NCI-H524 (cell line): ENCODE data around the gene PIK3AP1.

Source experiments
- DNase-seq, 2 experiments: peaks; one replicate each; lab custom pipeline; 2025; lab: John Stamatoyannopoulos, UW

PIK3AP1 gene

DNA sequence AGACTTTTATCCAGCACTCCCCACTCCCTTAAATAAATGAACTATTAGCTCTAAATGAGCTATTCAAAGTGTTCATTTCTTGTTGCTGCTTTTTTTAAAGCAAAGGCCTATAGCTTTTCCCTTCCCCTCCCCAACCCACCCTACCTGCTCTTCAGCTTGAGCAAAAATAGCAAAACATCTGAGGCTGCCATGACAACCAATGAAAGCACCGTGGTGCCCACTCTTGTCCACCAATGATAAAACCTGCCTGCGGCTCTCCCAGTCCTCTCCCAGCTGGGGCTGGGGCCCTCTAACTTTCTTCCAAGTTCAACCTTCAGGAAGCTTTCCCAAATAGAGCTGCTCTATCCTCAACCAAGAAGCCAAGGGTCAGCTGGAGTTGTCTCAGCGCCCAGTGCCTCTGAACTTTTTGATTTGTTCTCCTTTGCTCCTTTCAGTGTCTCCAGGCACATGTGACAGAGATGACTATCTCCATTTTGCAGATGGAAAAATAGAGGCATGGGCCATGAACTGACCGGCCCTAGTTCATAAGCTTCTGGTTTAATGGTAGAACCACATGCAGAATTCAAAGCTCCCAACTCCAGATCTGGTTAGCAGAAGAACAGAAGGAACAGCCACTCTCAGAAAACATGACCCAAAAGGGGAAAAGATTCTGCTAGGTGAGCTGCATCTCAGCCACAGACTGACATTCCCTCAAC lies 47.7 kb downstream of the PIK3AP1 start:
- no peak for DNase-seq

DNA sequence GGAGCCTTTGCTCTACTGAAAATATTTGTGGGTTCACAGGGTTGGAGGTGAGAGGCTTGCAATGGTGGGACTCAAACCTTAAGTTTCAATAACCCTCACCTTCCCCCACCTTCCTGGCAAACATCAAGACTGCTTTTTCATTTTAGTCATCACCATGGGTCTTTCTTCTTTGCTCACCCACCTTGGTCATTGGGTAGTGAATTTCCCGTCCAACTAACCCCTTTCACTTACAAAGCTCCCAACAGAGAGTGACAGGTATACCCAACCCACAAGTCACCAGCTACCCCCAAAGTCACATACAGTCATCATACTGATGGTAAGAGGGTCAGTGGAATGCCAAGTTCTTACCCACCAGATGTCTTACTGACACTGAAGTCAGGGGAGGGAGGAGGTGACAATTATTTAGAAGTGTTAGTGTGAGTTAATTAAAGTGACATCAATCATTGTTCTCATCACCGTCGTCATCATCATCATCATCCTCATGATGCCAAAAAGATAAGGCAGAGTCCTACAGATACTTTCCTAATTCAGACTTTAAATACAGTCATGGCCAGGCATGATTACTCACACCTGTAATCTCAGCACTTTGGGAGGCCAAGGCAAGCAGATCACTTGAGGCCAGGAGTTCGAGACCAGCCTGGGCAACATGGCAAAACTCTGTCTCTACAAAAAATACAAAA lies 49.0 kb downstream of the PIK3AP1 start:
- DNase-seq, result no peak

DNA sequence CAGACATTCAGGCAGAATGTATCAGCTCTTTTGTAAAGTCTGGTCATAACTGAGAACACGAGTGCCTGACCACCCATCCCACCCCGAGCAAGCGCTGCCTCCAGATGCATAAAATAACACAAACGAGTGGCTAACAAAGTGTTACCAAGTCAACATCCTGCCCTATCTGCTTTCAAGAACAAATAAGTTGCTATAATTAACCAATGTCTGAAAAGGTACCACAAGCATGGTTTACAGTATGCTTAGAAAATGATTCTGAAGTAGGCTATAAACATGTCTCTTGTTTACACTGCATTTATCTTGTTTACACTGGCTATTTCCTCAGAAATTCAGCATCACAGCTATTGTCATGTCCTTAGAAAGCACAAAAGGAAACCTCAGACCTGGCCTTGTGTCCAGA lies 49.5 kb downstream of the PIK3AP1 start:
- DNase-seq, result no peak

DNA sequence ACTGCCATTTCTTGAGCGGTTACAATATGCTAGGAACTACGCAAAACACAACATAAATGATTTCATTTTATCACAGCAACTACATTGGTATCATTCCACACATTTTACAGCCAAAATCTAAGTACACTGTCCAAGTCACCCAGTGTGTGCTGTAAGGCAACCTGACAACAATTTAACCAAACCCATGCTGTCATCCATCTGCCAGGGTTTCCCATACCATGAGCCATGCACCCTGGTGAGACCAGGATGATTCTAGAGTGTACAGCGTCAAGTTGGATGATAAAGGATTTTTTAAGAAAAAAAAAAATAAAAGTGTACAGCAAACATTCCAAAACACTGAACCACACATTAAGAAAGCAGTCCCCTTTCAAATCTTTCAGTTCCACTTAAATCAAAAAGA lies 52.9 kb downstream of the PIK3AP1 start:
- no peak for DNase-seq

DNA sequence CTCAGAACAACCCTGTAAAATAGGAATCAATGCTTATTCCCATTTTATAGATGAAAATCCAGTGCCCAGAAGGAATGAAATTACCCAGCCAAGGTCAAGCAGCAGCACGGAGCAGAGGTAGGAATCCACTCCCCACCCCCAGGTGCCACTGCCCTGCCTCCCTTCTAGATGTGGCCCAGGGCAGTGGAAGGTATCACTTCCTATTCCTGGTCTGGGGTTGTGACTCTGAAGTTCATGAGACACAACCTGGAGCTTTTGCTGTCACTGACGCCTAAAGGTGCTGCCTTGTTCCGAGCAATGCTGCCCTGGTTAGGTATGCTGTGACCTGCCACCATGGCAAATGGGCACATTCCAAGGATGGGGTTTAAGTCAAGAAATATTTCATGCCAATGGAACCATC lies 53.6 kb downstream of the PIK3AP1 start:
- no peak for DNase-seq

DNA sequence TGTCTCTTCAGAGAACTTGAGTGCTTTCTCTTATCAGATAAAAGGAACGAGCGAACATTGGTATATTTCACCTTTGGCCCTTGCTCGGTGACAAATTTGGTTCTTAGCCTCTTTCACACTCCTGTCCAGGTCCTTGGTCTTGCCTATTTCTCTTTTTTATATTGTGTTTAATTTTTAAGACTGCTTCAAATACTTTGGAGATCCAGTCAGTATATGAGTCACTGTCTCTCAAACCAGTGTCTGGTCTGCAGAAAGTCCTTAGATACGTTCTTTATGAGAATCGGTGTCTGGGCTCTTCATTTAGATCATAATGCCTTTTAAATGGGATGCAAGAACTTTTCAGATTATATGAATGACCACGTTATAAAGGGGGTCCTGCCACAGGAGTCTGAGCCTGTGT lies 55.0 kb downstream of the PIK3AP1 start:
- no peak for DNase-seq

DNA sequence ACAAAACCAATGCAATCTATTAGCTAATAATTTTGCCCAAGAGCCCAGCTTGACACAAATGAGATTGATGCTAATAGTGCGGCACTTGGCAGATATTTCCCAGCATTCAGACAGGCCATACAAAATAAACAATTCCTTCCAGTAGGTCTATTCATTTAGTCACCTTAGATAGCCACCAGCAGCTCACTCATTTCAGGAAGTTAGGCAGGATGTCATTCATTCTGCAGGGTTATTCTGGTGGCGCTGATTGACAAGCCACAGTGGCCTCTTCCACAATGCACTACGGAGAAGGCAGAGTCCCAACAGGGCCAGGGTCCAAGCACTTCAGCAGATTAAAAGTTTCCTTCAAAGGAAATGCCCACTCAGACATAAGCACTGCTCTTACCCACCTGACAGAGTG lies 55.8 kb downstream of the PIK3AP1 start:
- DNase-seq, result no peak

DNA sequence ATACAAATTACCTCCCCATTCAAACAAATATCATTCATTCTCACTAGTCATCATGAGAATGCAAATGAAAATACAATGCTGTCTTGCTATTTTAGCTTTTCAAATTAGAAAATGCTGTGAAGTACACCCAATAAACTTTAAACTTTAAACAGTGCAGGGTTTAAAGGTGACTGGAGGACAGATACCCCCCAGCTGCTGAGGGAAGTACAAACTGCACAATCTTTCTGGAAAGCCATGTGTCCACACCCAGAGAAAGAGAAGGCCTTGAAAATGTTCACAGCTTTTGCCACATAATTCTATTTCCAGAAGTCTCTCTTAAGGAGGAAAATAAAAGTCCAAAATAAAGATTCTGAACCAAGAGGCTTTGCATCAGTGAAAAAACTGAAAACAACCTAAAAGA lies 56.5 kb downstream of the PIK3AP1 start:
- no peak for DNase-seq

DNA sequence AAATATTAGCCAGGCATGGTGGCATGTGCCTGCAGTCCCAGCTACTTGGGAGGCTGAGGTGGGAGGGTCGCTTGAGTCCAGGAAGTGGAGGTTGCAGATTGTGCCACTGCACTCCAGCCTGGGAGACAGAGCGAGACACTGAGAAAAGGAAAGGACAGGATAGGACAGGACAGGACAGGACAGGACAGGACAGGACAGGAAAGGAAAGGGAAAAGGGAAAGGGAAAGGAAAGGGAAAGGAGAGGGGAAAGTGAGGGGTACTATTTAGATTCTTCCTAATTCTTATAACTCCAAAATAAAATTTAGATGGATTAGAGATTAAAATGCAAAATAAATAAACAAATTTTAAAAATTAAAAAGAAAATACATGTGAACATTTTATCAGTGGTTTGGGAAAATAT lies 58.7 kb downstream of the PIK3AP1 start:
- DNase-seq, result no peak

DNA sequence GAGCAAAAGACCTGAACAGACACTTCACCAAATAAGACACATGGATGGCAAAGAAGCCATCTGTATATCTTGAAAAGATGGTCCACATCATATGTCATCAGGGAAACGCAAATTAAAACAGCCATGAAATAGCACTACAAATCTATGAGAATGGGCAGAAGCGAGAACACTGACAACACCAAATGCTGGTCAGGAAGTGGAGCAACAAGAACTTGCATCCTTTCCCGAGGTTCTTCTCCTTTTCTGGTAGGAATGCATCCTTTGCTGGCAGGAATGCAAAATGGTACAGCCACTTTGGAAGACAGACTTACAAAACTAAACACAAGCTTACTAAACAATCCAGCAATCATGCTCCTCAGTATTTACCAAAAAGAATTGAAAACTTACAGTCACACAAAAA lies 60.0 kb downstream of the PIK3AP1 start:
- no peak for DNase-seq

DNA sequence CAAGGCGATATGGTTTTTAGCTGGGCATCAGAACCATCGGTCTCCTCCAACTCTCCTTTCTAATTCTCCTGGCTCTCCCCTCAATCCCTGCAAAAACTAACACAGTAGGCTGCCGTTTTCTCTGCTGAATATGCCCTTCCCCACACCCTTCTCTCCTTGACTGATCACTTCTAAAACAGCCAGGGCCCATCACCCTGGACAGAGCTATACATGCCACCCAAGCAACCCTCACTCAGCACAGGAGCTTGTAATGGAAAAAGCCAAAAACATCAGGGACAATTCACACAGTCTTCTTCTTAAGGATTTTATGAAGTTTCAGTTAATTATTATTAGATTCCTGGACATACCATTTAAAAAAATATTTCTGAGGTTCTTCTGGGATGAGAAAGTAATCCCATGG lies 61.5 kb downstream of the PIK3AP1 start:
- DNase-seq, result no peak

DNA sequence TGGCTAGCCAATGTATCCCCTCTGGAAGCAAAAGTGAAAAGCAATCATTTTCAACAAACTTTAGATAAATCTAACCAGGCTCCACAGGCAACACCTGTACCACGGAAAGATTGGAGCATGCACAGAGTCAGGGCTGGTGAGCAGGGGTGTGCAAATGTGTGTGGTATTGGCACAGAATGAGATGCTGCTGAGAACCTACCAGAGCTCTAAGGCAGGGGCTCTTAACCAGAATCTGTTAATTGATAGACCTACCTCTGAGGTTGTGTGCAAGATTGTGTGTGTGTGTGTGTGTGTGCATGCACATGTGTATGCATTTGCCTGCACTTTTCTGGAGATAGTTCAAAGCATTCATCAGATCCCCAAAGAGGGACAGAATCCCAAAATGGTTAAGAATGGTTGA lies 62.9 kb downstream of the PIK3AP1 start:
- no peak for DNase-seq

DNA sequence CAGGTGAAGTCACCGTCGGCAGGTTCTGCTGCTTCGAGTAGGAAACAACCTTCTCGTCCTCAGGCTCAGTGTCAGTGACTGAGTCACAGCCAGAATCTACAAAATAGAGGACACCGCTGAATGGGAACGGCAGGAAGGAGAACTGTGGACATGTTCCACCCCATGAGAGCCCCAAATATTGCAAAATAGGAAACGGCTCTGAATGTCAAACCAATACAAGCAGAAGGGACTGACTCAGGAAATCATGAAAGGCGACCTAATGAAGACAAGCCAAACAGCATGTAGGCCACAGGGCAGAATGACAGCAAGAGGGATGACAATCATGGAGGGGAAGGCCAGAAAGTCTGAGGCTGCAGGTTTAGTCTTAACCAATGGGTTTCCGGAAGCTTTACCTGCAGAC lies 63.5 kb downstream of the PIK3AP1 start:
- DNase-seq, result no peak

DNA sequence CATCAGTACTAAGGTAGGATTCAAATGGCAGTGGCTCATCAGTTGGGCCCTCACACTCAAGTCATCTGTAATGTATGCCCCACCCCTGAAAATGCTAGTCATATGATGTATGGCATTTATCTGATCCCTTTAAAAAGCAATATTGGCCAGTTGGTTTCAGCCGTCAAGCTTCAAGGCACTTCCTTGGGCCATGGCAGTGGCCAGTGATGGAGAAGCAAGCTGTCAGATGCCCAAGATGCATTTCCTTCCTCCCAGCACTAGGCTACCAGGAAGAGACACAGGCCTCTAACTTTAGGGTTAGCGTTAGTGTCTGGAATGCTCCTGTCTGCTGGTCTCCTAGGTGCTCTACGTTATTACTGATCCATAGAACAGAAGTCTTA lies 64.1 kb downstream of the PIK3AP1 start:
- no peak for DNase-seq

DNA sequence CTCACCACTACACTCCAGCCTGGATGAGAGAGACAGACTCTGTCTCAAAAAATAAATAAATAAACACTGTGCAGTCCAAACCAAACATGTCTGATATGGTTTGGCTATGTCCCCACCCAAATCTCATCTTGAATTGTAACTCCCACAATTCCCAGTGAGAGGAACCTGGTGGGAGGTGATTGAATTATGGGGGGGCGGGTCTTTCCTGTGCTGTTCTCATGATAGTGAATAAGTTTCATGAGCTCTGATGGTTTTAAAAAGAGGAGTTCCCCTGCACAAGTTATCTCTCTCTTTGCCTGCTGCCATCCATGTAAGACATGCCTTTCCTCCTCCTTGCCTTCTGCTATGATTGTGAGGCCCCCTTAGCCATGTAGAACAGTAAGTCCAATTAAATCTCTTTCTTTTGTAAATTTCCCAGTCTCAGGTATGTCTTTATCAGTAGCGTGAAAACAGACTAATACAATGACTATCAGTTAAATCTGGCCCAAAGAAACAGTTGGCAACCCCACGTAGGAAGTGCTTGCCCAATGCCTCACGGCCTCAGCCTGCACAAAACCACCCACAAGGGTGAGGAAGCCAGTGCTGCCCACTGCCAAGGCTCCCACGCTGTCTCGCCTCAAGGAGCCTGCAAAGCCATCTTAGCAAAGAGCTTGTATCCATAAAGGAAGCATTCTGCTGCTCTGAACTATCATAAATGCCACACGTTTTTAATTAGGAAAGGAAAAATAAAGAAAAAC lies 64.7 kb downstream of the PIK3AP1 start:
- DNase-seq, result no peak

DNA sequence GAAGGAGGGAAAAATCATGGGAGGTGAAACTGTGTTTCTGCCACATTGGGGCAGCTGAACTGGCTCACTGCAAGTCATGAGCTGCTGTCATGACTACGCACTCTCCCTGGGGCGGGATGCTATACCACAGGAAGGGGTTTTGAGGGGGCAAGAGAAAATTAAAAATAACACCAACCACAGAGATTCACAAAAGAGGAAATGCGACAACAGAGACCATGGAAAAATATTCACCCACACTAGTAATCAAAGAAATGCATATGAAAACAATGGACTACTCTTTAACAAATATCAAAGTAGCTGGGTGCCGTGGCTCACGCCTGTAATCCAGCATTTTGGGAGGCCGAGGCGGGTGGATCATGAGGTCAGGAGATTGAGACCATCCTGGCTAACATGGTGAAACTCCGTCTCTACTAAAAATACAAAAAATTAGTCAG lies 68.3 kb downstream of the PIK3AP1 start:
- DNase-seq, result no peak

DNA sequence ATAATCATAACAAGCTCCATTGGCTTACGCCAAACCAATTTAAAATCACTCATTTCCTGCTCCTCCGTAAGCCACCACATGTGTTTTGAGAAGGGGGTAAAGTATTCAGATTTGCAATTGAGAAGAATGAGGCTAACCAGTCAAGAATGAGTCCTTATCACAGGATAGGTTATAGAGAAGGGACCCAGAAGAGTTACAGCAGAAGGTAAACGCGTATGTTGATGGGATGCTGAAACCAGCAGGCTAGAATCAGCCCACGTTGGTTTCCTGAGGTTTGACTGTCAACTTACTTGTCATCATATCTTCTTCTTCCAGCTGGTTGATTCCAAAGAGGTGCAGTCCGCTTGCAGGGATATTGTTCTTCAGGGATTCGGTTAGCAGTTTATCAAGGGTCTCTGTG lies 69.4 kb downstream of the PIK3AP1 start:
- DNase-seq, result no peak

DNA sequence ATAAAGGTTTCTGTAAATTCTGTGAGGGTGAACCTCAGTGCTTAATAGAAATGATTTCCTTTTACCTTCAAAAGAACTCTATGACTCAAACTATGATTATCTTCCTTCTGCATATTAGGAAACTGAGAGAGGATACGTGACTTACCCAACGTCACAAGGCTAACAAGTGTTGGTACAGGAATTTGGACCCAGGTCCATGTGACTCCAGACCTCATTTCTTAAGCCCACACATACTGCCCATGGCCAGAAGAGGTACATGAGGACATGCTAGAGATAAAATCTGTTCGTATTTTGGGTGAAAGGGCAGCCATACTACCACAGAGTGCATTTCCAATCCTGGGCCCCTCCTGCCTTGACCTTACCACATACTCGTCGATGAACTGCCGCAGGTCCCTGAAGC lies 72.0 kb downstream of the PIK3AP1 start:
- DNase-seq, result no peak

DNA sequence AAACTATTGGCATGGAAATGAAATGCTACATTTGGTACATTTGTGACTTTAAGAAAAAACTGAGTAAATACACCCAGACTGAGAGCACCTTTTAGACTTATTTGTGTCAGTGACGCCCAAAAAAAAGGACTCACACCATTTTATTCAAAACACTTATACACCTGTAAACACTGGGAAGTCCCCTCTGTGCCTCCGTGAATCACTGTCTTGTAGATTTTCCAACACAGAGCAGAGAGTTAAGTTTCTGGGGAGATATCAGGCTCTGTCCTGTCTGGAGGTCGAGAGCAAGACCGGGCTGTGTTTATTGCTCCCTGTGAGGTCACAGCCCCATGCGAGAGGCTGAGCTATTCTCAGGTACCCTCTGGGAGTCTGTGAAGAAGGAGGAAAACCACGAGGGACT lies 72.8 kb downstream of the PIK3AP1 start:
- no peak for DNase-seq

DNA sequence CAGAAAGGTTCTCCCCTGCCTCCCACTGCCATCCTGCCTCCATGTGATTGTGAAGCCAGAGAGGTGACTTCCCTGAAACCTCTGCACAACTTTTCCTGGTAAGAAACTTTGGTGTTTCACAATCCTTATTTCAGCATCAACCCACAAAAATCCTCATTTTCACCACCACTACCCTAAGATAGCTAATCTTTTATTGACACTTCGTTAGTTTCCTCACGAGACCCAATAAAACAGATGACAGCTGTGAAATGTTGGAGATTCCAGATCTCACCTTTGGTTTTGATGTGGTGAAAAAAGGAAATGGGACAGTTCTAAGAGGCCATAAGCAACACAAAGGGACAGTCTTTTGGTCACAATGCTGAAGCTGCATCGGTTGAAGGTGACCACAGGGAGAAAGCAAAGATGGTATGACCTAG lies 73.6 kb downstream of the PIK3AP1 start:
- no peak for DNase-seq

DNA sequence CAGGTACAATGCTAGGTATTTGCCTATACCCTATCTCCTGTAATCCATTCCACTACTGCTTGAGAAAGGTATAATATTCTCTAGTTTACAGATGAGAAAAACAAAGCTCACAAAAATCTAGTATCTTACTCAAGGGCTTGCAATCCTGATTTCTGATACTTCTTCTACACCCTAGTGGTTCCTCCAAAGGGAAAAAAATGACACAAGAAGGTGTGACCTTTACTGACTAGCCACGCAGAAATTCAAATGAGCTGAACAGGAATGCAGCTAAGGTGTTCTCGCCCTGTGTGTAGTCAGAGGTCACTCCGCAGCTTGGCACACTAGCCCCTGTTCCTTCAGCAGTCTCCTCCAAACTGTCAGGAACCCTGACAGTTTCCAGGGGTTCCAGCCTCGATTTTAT lies 74.0 kb downstream of the PIK3AP1 start:
- DNase-seq, result no peak

DNA sequence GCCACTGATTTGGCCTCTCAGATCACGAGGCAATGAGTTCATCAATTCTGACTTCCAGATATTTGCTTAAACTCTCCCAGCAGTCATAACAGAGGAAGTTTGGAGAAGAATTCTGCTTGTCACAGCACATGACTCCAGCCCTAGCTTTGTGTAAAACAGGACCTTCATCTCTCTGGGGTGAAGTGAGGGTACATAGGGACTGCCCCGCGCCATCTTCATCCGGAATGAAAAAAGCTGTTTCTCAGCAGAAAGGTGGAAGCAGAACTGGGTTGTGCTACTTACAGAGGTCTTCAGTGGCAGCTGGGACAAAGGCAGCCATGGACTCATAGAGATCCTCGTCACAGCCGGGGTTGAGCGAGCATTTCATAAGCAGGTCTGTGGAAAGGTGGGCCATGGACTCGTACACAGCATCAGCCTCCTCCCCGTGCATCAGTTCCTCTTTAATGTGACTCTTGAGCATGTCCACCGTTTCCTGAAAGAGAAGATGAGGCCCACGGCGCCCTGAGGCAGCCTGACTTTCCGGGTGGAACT lies 75.1 kb downstream of the PIK3AP1 start:
- DNase-seq, result no peak

DNA sequence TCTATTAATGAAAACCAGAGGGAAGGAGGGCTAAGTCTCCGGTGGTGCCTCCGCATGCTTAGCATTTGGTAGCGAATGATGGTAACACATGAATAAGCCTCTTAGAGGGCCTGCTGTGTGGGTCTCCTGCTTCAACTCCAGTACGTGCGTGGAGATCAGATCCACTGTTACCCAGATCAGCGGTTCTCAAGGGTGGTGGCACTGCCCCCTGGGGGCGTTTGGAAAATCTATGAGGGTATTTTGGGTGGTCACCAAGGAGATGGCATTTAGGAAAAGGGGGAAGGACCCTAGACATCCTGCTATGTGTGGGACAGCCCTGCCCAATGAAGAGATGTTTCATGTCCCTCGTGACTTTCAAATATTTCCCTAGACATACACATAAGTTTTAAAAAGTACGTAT lies 76.4 kb downstream of the PIK3AP1 start:
- no peak for DNase-seq
